Suppressor macrophage treated with lipopolysaccharide for 4 hours (primary cell): ENCODE results near the gene C12orf76.
A peak's percentile ranks its signal among the peaks of the same experiment; 100 is the strongest.
"Not testable (repeated sequence)": the region's sequence is repeated elsewhere in the genome, so short reads cannot be mapped to it uniquely, and the experiment has no call there.

ENCODE experiments used
- DNase-seq: peaks from one replicate; pipeline ENCODE4 v3.0.0-alpha.2; 2020

Gene C12orf76

DNA sequence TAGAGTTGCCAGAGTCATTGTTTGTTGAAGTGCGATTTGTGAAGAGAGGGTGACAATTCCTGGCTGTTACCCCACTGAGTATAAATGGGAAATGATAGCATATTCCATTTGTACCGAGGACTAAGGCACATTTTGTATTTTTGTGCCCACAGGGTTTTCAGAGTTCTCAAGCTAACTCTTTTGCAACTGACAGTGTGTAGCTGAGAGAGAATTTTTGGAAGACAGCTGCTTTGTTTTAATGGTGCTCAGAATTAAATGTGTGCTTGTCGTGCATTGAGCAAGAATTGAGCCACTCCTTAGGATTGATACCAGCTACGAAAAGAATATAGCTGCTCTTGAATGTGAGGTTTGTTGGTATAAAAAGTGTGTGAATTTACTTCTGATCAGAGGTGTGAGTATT lies 27.4 kb downstream of the C12orf76 start:
- DNase-seq: no peak

DNA sequence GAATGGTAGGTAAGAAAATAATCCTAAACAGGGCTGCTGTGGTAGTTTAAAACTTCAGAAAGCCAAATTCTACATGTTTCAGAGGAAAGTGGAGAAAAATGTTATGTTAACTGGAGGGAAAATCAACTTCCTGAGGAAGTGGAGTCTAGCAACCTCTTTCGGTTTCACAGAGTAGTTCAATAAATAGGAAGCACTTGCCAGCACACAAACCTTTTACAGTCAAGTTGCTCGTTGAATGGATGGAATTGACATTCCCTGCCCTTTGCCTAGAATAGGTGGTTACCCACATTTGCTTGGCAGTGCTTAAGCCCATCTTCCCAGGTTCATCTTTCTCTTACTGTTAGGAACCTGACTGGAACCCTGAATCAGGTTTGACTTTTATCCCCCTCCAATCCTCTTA lies 33.2 kb downstream of the C12orf76 start:
- DNase-seq: peak; percentile 75

DNA sequence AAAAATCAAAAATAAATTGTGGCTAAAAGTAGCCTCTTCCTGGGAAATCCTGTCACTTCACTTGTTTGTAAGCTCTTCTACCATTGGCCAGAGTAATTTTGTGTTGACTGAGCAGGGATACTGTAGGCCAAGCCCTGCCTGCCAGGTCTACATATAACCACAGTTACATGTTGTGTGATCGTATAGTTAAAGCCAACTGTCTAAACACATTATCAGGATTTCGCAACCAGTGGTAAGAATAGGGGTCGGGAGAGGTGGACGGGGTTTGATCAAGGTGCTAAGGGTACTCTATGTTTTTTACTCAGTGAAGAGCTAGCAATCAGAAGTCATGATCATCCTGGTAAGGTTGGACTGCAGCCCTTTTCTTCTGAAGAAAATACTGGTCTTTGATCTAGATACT lies 35.7 kb downstream of the C12orf76 start:
- DNase-seq: no peak

DNA sequence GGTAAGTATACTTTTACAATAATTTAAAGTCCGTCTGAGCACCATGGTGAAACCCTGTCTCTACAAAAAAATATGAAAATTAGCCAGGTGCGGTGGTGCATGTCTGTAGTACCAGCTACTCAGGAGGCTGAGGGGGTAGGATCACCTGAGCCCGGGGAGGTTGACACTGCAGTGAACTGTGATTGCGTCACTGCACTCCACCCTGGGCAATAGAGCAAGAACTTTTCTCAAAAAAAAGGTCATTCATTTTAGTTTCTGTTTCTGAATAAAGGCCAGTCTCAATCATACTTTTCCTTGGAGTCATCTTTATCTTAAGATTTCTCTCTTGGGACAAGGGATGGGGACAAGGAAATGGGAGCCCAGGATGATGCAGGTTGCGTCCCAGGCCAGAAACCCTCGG lies 36.2 kb downstream of the C12orf76 start:
- DNase-seq: peak; percentile 67

DNA sequence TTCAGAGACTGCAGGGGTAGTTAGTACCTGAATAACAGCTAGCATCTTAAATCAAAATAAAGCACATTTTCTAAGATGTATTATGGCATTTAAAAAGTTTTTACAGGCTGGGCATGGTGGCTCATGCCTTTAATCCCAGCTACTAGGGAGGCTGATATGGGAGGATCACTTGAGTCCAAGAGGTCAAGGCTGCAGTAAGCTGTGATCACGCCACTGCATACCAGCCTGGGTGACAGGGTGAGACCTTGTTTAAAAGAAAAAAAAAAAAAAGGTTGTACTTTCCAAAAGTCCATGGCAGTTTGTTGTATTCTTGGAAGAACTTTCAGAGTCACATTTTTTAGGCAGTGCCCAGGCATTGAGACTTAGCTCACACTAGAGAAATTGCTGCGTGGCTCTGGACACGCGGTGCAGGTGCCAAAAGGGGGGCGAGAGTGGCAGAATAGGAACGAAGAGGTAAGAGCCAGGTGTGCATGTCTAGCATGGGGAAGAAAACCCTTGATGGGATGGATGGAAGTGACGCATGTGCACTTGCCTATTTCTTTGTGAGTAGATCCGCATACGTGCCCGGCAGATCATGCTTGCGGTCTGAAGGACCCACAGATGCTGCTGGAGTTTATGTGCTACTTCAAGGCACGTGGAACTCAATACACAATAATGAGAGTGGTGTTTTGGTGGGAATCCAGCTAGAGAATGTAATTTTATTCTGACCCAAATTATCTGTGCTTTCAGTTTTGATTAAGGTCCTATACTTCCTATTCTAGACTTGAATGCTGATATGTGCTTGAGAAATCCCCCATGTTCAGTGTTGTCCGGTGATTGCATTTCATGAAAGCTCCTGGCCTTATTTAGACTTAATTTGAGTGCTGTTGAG lies 37.2 kb downstream of the C12orf76 start:
- peak; percentile 67 for DNase-seq

DNA sequence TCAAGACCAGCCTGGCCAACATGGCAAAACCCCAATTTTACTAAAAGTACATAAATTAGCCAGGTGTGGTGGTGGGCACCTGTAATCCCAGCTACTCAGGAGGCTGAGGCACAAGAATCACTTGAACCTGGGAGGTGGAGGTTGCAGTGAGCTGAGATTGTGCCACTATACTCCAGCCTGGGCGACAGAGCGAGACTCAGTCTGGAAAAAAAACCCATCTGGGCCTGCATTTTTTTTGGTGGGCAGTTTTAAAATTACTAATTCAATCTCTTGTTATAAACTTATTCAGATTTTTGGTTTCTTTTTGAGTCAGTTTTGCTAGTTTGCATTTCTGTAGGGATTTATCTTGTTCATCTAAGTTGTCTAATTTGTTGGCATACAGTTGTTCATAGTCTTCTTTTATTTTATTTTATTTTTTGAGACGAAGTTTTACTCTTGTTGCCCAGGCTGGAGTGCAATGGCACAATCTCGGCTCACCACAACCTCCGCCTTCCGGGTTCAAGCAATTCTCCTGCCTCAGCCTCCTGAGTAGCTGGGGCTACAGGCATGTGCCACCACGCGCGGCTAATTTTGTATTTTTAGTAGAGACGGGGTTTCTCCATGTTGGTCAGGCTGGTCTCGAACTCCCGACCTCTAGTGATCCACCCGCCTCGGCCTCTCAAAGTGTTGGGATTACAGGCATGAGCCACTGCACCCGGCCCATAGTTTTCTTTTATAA lies 39.5 kb downstream of the C12orf76 start:
- not testable (repeated sequence) for DNase-seq

DNA sequence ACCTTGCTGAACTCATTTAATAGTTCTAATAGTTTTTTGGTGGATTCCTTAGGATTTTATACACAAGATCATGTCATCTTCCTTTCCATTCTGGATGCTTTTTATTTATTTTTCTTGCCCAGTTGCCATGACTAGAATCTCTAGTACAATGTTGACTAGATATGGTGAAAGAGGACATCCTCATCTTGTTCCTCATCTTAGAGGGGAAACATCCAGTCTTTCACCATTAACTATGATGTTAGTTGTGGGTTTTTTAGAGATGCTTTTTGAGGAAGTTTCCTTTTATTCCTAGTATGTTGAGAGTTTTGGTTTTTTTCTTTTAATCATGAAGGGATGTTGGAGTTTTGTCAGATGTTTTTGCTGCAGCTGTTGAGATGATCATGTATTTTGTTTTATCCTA lies 40.4 kb downstream of the C12orf76 start:
- DNase-seq: peak; percentile 87

DNA sequence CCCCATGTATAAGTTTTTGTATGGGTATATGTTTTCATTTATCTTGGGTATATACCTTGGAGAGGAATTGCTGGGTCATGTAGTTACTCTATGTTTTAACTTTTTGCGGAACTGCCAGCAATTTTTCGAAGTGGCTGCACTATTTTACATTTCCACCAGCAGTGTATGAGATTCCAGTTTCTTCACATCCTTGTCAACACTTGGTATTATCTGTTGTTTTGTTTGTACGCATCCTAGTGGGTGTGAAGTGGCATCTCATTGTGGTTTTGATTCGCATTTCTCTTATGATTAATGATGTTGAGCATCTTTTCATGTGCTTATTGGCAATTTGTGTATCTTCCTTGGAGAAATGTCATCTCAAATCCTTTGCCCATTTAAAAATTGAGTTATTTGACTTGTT lies 42.2 kb downstream of the C12orf76 start:
- no peak for DNase-seq

DNA sequence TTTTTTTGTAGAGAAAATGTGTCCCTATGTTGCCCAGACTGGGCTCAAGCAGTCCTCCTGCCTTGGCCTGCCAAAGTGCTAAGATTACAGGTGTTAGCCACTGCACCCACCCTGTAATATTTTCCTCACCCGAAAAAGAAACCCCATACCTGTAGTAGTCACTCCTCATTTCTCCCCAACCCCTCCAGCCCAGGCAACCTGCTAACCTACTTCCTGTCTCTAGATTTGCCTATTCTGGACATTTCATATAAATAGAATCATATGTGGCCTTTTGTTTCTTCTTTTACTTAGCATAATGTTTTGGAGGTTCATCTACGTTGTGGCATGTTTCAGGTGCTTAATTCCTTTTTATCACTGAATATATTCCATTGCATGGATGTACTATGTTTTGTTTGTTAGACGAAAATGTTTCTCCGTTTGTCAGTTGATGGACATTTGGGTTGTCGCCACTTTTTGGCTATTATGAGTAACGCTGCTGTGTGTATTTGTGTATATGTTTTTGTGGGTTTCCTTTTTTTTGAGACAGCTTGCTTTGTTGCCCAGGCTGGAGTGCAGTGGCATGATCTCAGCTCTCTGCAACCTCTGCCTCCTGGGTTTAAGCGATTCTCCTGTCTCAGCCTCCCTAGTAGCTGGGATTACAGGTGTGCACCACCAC lies 42.9 kb downstream of the C12orf76 start:
- DNase-seq: no peak

DNA sequence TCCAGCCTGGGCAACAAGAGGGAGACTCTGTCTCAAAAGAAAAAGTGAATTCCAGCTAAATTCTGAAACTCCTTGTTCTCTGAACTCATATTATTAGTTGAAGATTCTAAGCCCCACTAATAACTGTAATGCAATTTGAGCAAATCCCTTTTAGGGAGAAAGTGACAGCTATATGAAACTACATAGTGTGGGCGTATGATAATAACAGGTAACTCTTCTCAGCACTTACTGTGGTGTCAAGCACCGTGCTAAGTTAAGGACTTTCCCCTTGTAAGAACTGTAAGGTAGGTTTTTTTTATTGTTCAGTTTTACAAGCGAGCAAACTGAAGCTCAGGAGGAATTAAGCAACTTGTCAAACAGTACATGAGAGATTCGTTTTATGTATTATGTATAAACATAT lies 43.7 kb downstream of the C12orf76 start:
- no peak for DNase-seq

DNA sequence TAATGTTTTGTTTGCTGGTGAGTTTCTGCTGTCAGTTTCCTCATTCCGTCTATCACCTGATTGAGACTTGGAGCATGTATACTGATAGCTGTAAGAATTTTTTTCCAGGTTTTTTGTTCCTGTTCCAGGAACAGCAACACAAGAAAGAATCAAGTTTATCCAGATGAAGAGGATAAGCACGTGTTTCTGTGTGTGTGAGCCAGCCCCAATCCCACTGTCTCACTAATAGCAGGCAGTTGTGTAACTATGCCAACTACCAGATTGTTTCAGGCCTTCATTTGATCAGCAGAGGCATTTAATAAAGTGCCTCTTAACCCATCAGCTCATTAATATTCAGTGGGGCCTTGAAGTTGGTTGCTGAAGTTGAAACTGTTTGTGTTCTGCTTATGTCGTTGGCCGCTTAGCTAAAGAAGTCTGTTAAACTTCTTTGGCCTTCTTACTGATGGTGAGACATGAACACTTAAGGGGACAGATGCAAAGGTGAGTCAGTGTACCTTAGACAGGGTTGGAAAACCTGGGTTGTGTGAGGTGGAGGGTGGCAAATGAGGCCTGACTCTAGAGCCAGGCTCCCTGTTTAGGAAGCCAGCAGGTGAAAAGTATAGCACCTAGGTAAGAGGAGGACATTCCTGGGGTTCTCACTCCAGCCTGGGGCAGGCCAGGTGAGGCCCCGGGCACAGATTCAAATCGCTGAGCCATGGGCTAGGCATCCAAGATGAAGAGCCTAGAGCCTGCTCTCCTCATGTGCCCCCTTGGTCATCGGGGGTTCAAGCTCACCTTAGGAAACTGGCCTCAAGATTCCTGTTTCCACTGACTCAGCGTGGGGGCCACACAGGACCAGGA lies 45.4 kb downstream of the C12orf76 start:
- DNase-seq: no peak

DNA sequence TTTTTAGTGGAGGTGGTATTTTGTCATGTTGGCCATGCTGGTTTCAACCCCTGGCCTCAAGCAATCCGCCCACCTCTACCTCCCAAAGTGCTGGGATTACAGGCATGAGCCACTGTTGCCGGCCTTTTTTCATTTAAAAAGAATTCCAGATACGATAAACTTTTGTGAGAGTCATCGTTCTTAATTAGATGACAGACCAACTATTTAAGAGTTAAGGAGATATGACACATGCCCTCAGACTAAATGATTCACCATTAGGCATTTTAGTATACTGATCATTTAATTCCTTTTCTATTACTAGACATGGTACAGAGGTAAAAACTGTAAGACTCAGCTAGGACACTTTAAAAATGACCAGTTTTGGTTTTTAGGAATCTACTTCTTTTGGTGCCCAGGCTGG lies 46.7 kb downstream of the C12orf76 start:
- no peak for DNase-seq

DNA sequence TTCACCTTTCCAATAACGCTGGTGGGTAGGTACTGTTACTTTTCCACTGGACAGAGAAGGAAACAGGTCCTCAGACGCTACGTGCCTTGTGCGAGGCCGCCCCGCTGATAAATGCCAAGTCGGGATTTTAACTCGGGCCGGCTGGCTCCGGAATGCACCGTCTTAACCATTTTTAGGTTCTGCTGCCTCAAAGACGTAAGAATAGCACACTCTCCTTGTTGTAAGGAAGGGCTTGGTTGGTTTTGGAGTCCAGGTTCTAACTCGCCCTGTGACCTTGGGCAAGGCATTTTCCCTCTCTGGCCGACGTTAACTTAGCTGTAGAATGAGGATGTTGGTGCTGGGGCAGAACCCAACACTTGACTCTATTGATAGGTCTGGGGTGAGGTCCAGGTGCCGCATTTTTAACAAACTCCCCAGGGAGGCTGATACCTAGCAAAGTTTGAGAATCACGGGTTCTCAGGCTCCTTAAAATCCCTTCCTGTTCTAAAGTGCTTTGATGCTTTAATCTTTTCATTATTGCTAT lies 48.3 kb downstream of the C12orf76 start:
- peak; percentile 39 for DNase-seq

DNA sequence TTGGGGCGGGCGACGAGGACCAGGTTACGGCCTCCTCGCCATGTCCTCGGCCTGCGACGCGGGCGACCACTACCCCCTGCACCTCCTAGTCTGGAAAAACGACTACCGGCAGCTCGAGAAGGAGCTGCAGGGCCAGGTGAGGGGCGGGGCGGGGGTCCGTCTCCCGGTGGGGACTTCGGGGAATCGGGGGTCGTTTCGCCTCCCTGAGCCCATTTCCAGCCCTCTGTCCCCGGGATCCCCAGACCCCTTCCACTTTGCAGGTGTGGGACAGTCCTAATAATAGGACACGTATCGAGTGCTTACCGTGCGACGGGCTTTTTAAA lies 48.7 kb downstream of the C12orf76 start:
- DNase-seq: no peak

DNA sequence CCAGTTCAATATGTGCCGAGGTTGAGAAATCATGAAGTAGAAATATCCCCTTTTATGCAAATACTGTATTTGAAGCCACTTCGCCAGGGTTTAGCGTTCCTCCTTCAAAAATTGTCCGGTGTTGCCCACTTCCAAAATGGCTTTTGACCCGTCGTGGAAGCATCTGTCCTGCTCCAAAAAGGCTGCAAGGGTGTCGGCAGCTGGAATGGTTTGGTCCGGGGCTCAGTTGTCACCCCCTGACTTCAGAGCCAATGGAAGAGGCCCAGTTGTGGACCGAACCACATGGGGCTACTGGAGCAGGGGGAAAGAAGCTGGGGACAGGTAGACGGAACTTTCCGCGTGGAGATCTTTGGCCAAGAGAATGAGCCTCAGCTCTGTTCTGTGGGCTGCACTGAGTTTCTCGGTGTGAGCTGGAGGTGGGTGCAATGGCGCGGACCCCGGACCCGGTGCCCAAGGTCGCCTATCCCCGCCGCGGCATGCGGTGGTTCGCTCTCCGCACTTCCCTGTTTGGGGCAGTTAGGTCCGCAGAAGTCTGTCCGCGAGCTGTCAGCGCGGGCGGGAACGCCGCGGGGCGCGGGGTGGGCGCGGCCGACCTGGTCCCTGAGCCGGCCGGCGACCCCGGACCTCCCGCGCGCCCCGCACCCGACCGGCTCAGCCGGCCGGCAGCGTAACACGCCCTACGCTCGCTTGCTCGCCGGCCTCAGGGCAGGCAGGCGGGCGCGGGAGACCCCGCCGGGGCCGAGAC lies 49.2 kb downstream of the C12orf76 start, which contains the start of gene ANKRD13A:
Gene ANKRD13A (plus strand): TSS at position 527 of the 745 bp plus-strand sequence. CDS start 259 bp downstream, outside the sequence.
- DNase-seq: peak; percentile 95

DNA sequence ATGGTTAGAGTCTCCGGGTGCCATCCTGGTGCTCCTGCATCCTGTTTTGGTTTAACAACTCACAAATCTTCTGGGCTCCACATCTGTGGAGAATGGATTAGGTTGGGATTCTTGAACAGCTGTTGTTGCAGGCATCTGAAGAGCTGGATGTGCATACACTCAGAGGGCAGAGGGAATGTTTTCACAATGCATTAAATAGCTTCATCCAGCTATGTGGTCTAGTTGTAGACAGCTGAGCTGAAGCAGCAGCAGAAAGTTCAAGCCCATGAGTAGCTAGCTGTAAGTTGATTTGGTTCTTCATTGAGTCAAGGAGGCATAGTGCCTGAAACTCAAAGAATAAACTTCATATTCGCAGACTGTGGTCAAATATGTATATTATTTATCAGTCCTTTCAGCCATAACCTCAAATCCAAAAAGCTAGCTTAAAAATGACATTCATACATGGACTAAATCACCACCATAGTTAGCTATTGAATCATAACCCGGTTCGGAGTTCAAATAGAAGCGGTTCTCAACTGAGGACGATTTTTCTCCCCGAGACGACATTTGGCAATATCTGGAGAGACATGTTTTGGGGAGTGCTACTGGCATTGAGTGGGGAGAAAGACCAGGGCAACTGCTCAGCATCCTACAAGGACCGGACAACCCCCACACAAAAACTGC lies 50.0 kb downstream of the C12orf76 start:
- DNase-seq: no peak

DNA sequence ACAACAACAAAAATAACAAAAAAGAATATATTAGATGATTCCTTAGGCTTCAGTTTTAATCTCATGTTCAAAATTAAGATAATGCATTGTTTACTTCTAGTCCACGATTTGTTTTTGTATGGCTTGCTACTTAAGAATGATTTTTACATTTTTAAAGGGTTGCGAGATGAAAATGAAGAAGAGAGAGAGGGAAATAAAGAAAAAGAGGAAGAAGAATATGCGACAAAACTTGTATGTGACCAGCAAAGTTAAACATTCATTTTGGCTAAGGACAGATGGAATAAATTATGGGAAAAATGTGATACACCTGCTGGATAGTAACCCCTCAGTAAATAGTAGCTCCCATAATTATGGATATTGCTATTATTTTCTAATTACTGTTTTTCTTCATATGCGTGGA lies 50.9 kb downstream of the C12orf76 start:
- peak; percentile 5 for DNase-seq

DNA sequence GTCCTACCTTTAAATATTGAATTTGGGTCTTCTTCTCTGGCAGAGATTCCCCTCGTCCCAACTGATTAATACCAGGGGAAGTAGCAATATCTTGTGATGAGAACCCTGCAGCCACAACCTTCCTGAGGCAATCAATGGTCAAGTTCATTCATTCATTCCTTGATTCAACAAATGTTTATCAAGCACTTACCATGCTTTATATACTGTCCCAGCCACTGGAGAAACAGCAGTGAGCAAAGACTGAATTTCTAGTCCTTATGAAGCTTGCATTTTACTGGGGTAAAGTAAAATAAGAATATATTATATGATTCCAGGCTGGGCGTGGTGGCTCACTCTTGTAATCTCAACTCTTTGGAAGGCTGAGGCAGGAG lies 51.9 kb downstream of the C12orf76 start:
- DNase-seq: no peak

DNA sequence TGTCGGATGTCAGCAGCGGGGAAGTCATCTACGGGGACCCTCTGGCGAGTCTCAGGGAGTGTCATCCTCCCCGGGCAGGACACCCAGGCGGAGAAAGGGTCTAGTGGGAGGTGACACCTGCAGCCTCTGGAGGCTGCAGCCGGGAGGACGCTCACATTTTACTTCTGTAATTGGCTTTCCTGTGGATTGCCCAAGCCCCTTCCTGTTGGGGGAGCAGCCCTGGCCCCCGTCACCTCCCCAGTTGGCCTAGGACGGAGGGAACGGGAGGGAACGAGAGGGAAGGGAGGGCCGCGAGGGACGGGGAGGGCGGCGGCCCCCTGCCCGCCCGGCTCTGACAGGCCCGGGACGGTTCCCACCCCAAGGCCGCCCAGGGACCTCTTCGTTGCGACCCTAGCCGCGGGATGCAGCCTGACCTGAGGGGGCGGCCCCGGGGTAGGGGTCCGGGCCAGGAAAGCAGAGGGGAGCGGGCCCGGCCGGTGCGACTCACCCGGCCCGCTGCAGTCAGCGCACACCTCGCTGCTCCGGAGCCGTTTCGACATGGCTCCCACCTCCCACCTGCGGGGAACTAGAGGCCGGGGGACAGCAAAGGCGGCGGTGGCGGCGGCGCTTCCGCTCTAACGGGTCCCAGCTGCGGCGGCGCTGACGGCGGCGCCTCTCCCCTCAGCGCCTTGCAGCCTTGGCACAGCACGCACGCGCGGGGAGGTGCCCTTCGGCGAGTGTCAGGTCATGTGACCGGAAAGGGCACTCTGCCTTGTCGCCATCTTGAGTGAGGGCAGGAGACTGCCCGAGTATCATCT lies 52.4 kb downstream of the C12orf76 start, which contains the start of gene GIT2:
Gene GIT2 (minus strand): TSS at position 683 of the 797 bp plus-strand sequence. CDS start 144 bp downstream, at position 539.
- peak; percentile 96 for DNase-seq

DNA sequence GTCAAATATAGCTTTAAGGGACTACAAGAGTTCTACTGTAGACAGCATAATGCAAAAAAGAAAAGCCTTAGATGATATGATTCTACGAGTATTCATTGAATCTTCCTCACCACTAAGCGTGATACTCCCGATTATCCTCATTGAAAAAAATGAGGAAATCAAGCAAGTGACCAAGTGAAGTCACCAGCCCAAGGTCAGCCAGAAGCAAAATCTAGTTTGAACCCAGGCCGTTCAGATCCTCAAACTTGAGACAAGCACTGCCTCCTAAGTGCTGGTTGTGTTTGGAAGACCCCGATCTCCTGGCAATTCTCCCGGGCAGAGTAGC lies 53.0 kb downstream of the C12orf76 start:
- peak; percentile 60 for DNase-seq
